Liver (tissue), 3 donors: ENCODE measurements around the gene DNAH6.

Experiments
- CTCF ChIP-seq: fragments of 150-350 bp; IDR thresholded peaks from 2 replicates; pipeline ENCODE4 v1.5.1; 2017; ENCODE audit warnings: improper control_type of control experiment, low read depth, low read length; ENCODE audit not compliant: missing input control
- NR2F2 ChIP-seq: IDR thresholded peaks from 2 replicates; pipeline ENCODE4 v1.6.1; 2016; ENCODE audit warnings: antibody characterized with exemption
- TF ChIP-seq, protein P1 (sequence below): IDR thresholded peaks from 2 replicates; pipeline ENCODE4 v1.6.1; 2016; ENCODE audit warnings: antibody characterized with exemption
- donor health status: healthy.
- donor health status: healthy.

DNA sequence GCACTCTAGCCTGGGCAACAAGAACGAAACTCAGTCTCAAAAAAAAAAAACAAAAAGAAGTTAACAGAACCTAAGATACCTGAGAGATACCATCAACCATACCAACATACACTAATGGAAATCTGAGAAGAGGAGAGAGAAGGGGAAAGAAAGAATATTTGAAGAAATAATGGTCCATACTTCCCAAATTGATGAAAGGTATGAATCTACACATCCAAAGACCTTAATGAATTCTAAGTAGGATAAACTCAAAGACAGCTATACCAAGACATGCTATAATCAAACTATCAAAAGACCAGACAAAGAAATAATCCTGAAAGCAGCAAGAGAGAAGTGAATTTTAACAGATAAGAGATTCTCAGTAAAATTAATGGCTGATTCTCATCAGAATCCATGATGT is 255.0 kb downstream of the DNAH6 start:
- TF ChIP-seq CTCF = no peak
- no peak for TF ChIP-seq NR2F2
- TF ChIP-seq, protein P1, sequence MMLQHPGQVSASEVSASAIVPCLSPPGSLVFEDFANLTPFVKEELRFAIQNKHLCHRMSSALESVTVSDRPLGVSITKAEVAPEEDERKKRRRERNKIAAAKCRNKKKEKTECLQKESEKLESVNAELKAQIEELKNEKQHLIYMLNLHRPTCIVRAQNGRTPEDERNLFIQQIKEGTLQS = no peak
